Stimulated activated CD4-positive, alpha-beta T cell treated with anti-CD3 and anti-CD28 coated beads, TNF-alpha, amount 100 ng/mL, for 4 hours (primary cell): ENCODE measurements around the gene SLC41A3.
"Not testable (repeated sequence)": the region's sequence is repeated elsewhere in the genome, so short reads cannot be mapped to it uniquely, and the experiment has no call there.

ENCODE experiments used
- DNase-seq, 3 experiments: peaks; one replicate each; pipeline ENCODE4 v3.0.0-alpha.2; 2020; ENCODE audit warnings: low read depth in 3 of 3

Gene SLC41A3

GRCh38 chr3:126003447-126004190 is 80.3 kb downstream of the SLC41A3 start:
- DNase-seq, result no peak

- DNase-seq, result no peak
Observed at GRCh38 chr3:126002189-126002588, 81.7 kb downstream of the SLC41A3 start.

- not testable (repeated sequence) for DNase-seq
Observed at GRCh38 chr3:125996751-125997150, 87.2 kb downstream of the SLC41A3 start.

DNA sequence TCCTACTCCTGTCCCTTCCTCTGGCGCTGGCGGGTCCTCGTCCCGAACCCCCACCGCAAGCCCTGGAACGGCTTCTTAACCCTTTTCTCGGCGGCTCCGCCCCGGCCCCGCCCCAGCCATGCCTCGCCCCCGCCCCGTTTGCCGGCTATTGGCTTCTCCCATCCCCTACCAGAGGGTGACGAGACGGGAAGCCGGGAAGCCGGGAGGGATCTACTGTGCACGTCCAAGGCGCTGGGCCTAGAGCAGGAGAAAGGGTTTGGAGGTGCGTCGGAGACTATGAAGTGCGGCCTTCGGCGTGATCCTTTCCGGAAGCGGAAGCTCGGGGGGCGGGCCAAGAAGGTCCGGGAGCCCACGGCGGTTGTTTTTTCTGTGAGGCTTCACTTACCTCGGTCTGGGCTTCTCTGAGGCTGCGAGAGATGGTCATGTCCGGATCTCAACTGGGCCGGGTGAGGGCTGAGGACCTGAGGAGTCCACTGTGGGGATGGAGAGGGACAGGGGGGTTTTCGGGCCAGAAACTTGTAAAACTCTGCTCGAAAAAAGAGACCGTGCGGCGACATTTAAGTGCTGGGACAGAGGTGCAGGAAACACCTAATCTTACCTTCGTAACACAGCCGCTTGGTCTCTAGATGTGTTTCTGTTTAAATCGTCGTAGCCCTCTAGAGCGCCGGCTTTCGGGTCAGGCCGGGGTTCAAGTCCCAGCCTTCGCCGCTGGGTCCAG is 93.5 kb downstream of the SLC41A3 start:
- DNase-seq, result peak; percentile 28 to 55 (median 53)

- DNase-seq, result not testable (repeated sequence)
Observed at GRCh38 chr3:125984951-125985350, 99.0 kb downstream of the SLC41A3 start.

- not testable (repeated sequence) for DNase-seq
Observed at GRCh38 chr3:125977104-125977503, 106.8 kb downstream of the SLC41A3 start.

GRCh38 chr3:125976003-125976390 is 107.9 kb downstream of the SLC41A3 start:
- not testable (repeated sequence) for DNase-seq

GRCh38 chr3:125975245-125976002 is 108.5 kb downstream of the SLC41A3 start:
- not testable (repeated sequence) for DNase-seq

- not testable (repeated sequence) for DNase-seq
Observed at GRCh38 chr3:125971997-125972944, 111.7 kb downstream of the SLC41A3 start.

GRCh38 chr3:125968701-125969592 is 115.0 kb downstream of the SLC41A3 start, which contains the start of gene ROPN1B:
Gene ROPN1B, plus strand, starts transcription at chr3:125969178. Its CDS starts 2,877 bp downstream, at chr3:125972055.
- not testable (repeated sequence) for DNase-seq

DNA sequence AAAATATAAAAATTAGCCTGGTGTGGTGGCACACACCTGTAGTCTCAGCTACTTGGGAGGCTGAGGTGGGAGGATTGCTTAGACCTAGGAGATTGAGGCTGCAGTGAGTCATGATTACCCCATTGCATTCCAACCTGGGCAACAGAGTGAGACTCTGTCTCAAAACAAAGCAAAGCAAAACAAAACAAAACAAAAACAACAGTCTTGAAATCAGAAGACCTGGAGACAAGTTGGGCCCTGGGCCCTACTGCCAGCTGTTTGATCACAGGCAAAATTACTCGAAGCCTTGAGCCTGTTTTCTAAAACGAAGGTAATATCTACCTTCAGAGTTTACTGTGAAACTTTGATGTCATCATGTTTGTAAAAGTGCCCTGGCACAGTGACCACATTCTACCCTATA is 115.8 kb downstream of the SLC41A3 start:
- DNase-seq, result not testable (repeated sequence)

DNA sequence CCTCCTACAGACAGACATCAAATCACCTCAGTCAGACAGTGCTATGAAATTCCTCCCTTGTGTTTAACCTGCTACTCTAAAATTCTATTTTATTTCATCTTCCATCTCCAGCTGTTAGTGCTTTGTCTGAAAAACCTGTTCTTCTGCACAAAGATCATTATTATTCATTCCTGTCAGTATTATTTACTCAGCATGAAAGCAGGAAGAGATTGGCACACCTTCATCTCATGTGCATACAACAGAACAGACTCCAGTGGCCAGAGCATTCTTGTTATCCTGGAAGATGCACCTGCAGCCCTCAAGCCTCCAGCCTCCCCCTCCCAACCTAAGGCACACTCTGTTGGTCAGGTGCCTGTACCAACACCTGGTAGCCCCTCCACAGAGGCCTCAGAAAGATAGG is 116.8 kb downstream of the SLC41A3 start:
- DNase-seq, result no peak

GRCh38 chr3:125965505-125965904 is 118.4 kb downstream of the SLC41A3 start:
- DNase-seq, result no peak

- DNase-seq, result not testable (repeated sequence)
Observed at GRCh38 chr3:125963834-125964233, 120.1 kb downstream of the SLC41A3 start.

DNA sequence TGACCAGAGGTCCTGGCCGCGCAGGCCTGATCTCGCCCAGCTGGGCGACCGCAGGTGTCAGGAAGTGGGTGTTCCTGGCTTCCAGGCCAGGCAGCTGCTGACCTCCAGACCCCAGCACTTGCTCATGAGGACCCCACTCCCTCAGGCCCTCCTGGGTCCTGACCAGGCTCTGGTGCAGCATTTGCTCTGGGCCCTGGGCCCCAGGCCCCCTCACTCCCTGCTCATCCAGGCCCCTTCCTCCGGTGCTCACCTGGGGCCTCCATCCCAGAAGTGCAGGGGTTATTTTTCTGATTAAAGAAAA is 122.7 kb downstream of the SLC41A3 start:
- DNase-seq, result no peak

- no peak for DNase-seq
Observed at GRCh38 chr3:125960456-125961288, 123.3 kb downstream of the SLC41A3 start.

GRCh38 chr3:125960066-125960424 is 123.9 kb downstream of the SLC41A3 start:
- no peak for DNase-seq

DNA sequence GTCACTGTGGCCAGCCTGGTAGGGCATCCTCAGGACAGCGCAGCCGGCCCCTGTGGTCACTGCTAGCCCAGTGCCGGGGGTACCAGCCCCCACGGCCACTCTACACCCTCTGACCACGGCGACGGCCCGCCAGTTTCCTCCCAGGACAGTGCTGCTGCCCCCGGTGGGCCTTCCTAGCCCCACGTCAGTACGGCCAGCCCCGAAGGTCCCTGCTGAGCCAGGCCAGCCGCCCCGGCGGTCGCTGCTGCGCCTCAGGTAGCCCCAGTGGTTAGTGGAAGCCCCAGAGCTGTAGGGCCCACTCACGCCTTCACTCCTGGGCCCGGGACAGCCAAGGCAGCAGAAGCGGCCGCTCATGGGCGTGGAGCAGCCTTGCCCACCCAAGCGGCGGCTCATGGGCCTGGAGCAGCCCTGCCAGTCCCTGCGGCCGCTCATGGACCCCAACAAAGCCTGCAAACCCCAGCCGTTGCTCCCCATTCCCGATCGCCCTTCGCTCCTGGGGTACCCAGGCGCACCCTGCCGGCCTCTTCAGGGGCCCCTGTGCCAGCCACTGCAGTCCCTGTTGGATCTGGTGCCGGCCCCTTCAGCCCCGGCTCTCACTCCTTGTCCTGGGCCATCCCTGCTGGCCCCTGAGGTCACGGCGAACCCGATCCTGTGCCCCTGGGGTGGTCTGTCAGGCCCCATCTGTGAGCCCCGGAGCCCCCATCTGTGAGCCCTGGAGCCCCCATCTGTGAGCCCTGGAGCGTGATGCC is 124.4 kb downstream of the SLC41A3 start:
- no peak for DNase-seq
